Lower lobe of right lung (tissue), 2 donors: ENCODE results near the gene SCN3A. TPM values are rescaled to one million over a fixed set of nuclear protein-coding genes. Genes with fewer than 3 reads are reported as not detected.

Source experiments
- ATAC-seq, 2 donors: fragments of 200-7000 bp; cut with Tn5 transposase; one replicate each; pipeline ENCODE4 v1.9.1; 2020 to 2022; ENCODE audit warnings: mild to moderate bottlenecking in 2 of 2, moderate library complexity in 2 of 2
- DNase-seq: peaks from one replicate; pipeline ENCODE4 v3.0.0-alpha.2; 2020
- H3K27ac ChIP-seq: fragments of 200-600 bp; one replicate; pipeline ENCODE4 v1.8.0; 2022
- H3K27me3 ChIP-seq: fragments of 200-600 bp; one replicate; pipeline ENCODE4 v1.8.0; 2022; ENCODE audit warnings: low read depth
- H3K36me3 ChIP-seq: fragments of 200-600 bp; one replicate; pipeline ENCODE4 v1.8.0; 2022; ENCODE audit warnings: mild to moderate bottlenecking
- H3K4me1 ChIP-seq: fragments of 200-600 bp; one replicate; pipeline ENCODE4 v1.8.0; 2022
- H3K4me3 ChIP-seq: fragments of 200-600 bp; one replicate; pipeline ENCODE4 v1.8.0; 2022; ENCODE audit warnings: mild to moderate bottlenecking
- H3K9me3 ChIP-seq: fragments of 200-600 bp; one replicate; pipeline ENCODE4 v1.8.0; 2022
- CTCF ChIP-seq: fragments of 200-600 bp; IDR thresholded peaks from one replicate; pipeline ENCODE4 v1.8.0; 2022; ENCODE audit warnings: antibody characterized with exemption, mild to moderate bottlenecking
- intact Hi-C: fragments of 100-400 bp; cut with DNase I; formaldehyde crosslinking; loops from one replicate; pipeline ENCODE4 v1.11.0; 2022
- total RNA-seq: library from RNA; stranded (reverse); fragmentation: NEBNext Ultra II Directional; extraction: Animal tissue kit (Norgen Biotek cat#: 25700); gene quantifications from one replicate; pipeline ENCODE4 v1.2.1, GENCODE V29; 2021
- donor health status: DM: no; HTN: yes; CAD: no; lungs with severe emphysema.

The SCN3A gene
- total RNA-seq, 1 donor from 2014 or later = 1.4 TPM

GRCh38 chr2:165240916-165241315 lies 37.1 kb upstream of the SCN3A start:
- H3K27ac ChIP-seq = no peak overlapping the region
- H3K4me1 ChIP-seq = no peaks in the 10 kb centered on the region
- H3K4me3 ChIP-seq = no peak overlapping the region
- intact Hi-C loops = no loop called here
- ATAC-seq (no peak), DNase-seq (no peak)
- no peaks in the 10 kb centered on the region for H3K36me3 ChIP-seq
- H3K27me3 ChIP-seq = no peaks in the 10 kb centered on the region
- H3K9me3 ChIP-seq = no peaks in the 10 kb centered on the region
- TF ChIP-seq CTCF = no peak

GRCh38 chr2:165239856-165240515 lies 36.1 kb upstream of the SCN3A start:
- H3K27ac ChIP-seq = no peak overlapping the region
- TF ChIP-seq CTCF = no peak
- H3K4me1 ChIP-seq = no peaks in the 10 kb centered on the region
- DNase-seq = no peak
- no peak overlapping the region for H3K4me3 ChIP-seq
- no peak for ATAC-seq
- H3K36me3 ChIP-seq = no peaks in the 10 kb centered on the region
- H3K27me3 ChIP-seq = no peaks in the 10 kb centered on the region
- H3K9me3 ChIP-seq = no peaks in the 10 kb centered on the region
- intact Hi-C loops = no loop called here

- peak; percentile 65 for TF ChIP-seq CTCF
- Histone ChIP-seq H3K27me3 (no peaks in the 10 kb centered on the region), H3K4me1 (no peaks in the 10 kb centered on the region), H3K27ac (no peak within 1 kb of the TSS), H3K36me3 (no peaks in the 10 kb centered on the region), H3K9me3 (no peaks in the 10 kb centered on the region), H3K4me3 (no peak within 1 kb of the TSS)
- peak in 1 of 2 donors; percentile 75 for ATAC-seq
- DNase-seq = no peak
- intact Hi-C loops = no loop called here
Observed at GRCh38 chr2:165239230-165239629, 35.4 kb upstream of the SCN3A start, which contains the start of gene SCN2A. SCN2A (plus strand) TSS chr2:165239414; CDS start chr2:165295824, 56,410 bp downstream.

GRCh38 chr2:165238295-165238694 lies 34.4 kb upstream of the SCN3A start:
- ATAC-seq (no peak), DNase-seq (no peak)
- H3K27me3 ChIP-seq = no peaks in the 10 kb centered on the region
- no peak for TF ChIP-seq CTCF
- intact Hi-C loops = no loop called here
- H3K9me3 ChIP-seq = no peaks in the 10 kb centered on the region
- H3K4me3 ChIP-seq = no peak overlapping the region
- H3K36me3 ChIP-seq = no peaks in the 10 kb centered on the region
- H3K27ac ChIP-seq = no peak overlapping the region
- no peaks in the 10 kb centered on the region for H3K4me1 ChIP-seq

GRCh38 chr2:165237056-165237455 lies 33.2 kb upstream of the SCN3A start:
- no peaks in the 10 kb centered on the region for H3K27me3 ChIP-seq
- intact Hi-C loops = no loop called here
- no peak for ATAC-seq
- no peak overlapping the region for H3K4me3 ChIP-seq
- no peaks in the 10 kb centered on the region for H3K4me1 ChIP-seq
- no peak overlapping the region for H3K27ac ChIP-seq
- H3K36me3 ChIP-seq = no peaks in the 10 kb centered on the region
- no peaks in the 10 kb centered on the region for H3K9me3 ChIP-seq
- DNase-seq = no peak
- no peak for TF ChIP-seq CTCF
